Ramos (cell line): Measurements from ENCODE around the gene BAG2.

Experiments used
- in situ Hi-C: fragments of 300-500 bp; cut with MboI; formaldehyde crosslinking; loops from one replicate; pipeline ENCODE4 v1.14.3; 2022; ENCODE audit warnings: low sequenced_read_pairs; ENCODE audit not compliant: unreplicated experiment

The BAG2 gene

DNA sequence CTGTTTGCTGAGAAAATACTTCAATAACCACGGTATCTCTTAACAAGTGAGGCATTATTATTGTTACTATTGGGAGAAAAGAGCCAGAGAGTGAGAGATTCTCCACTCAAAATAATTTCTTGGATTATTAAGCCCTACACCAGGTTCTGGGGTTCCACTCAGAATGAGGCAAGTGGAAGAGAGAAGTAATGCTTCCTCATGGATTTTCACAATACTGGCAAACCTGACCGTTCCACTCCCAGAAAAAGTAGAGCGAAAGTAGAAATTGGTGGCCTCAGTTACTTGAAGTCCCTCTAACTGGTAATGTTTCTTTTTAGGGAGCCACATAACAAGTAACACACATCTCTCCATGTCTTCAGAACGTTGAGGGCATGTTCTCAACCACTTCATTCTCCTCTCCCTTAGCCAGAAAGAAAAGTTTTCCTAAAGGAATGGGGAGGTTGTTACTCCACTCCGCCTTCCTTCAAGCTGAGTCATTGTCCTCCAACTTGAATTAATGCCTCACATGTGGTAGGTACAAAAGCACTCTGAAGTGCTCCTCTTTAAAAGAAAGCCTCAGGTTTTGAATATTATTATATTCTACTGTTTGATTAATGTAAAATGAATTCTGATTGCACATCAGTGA, 1.9 kb downstream of the BAG2 start:
- in situ Hi-C loops = no loop called here

DNA sequence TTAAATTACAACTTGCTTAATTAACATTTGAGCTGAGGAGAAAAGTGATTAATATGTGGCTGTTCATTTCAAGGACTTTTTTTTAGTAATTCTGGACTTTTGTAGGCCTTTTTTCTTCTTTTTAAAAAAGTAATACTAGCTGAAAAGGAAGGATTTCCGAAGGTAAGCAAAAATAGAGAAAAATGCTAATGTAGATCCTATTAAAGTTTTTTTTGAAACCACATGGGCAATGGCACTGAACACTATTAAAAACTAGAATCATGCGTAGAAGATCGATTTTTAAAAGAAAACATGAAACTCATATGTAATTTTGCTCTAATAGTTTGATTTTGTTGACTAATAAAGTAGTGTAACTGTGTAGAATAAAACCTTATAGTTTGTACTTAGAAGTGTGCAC, 2.4 kb downstream of the BAG2 start:
- in situ Hi-C loops = no loop called here

DNA sequence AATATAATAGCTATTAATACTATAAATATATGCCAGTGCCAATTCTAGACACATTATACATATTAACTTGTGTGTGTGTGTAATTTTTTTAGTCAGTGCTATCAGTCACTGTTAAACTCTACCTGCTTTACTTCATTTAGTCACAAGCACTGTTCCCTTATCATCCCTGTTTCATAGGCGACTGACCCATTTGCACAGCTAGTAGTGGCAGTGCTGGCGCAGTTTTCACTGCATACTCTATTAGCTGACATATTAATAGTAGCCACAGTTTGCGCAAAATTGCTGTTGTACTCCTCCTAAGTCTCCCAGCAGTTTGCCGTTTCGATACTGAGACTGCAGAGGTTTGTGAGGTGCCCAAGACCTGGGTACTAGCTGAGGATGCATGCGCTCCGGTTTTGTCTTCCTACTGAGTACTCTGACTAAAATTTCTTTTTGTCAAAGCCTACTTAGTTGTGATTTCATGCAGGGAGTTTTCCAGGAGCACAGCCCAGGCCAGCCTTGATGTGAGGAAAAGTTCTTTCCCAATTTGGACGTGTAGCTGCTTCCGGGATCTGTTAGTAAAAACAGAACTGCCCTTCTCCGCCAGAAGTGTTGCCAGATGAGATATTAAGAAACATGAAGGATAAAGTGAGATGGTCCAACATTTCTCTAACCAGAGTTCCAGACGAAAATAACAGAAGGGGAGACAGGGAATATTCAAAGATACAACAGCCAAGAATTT, 5.6 kb downstream of the BAG2 start:
- in situ Hi-C loops = no loop called here

DNA sequence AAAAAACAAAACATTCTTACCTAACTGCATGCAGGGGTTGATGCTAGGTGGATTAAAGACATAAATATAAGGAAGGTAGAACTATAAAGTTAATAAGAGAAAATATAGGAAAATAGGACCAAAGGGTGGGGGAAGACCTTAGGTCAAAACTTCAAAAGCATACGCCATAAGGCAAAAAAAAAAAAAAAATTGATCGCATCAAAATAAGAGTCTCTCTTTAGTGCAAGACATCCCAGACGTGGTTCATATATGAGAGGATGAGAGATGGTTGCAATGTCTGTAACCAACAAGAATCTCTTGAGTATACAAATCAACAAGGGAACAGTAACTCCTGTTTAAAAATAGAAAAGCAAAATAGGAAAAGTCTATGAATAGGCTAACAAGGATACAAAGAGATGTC, 8.5 kb downstream of the BAG2 start:
- in situ Hi-C loops = no loop called here

DNA sequence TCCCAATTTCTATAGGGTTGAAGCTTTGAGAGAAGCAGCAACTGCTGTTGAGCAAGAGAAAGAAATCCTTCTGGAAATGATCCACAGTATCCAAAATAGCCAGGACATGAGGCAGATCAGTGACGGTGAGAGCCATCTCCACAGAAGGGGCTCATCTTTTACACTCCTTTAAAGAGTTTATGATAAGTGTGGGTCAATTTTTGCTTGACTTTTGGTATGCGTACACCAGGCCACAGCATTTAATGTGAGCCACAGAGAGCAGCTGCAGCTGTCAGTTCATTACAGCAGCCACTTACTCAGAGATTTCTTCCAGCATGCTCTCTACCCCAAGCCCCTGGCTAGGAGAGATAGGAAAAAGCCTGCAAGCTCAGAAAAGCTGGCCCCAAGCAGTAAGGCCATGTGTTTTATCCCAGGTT, 9.9 kb downstream of the BAG2 start:
- in situ Hi-C loops = no loop called here

DNA sequence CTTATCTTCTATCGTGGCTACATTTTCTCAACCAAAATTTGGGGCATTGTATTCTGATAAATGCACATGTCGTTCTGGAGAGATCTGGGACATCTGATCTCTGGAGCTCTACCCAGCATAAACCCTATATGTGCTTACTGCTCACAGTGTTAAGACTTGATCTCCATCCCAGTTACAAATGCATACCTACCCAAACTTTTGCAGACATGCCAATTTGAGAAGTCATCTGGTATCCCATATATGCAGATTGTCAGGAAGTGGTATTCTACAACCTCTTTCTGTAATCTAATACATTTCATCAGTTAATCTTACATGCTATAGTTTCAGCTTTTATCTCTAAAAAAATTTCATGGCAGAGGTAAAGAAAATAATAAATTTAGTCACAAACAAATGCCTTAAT, 11.2 kb downstream of the BAG2 start:
- in situ Hi-C loops = no loop called here

DNA sequence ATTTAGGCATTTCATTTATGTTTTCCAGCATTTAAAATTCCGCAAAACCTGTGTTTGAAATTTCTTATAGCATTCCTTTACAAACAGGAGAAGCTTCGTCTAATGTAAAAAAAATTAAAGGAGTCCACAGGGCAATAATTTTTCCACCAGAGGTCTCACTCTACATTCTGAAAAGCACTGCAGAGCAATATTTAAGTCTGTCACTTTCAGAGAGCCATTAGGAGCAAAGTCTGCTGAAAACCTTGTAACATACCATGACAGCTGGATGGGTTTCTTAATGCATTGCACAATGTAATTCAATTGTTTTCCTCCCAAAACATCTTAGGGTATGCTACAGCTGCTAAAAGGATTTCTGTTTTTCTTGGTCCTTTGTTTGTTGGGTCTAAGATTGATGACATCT, 18.0 kb downstream of the BAG2 start:
- in situ Hi-C loops = no loop called here

DNA sequence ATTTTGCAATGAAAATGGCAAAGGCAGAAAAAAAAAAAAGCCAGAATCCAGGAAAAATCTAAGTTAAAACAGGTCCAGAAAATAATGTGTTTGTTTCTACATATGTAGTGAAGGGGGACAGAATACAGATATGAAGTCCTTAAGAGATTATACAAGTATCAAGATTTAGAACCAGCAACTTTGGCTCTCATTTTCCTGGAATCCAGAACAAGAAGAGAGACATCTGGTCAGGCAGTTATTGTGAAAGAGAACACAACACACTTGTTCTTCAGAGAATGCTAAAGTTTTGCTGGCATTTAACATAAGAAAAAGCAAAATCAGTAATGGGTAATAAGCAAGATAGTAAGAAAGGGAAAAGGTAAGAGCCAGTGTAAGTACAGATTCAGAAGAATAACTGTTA, 21.1 kb downstream of the BAG2 start:
- in situ Hi-C loops = no loop called here

DNA sequence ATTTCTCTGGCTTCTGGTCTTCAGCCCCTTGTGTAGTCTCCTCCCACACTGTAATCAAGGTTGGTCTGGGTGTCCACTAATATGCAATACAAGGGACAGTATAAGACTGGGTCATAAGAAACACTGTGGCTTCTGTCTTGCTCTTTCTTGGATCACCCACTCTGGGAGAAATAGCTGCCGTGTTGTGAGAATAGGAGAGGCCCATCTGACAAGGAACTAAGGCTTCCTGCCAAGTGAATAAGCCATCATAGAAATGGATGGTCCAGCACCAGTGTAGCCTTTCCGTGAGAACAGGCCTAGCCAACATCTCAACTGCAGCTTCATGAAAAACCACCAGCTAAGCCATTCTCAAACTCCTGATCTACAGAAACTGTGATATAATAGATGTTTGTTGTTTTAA, 23.3 kb downstream of the BAG2 start:
- in situ Hi-C loops = no loop called here

DNA sequence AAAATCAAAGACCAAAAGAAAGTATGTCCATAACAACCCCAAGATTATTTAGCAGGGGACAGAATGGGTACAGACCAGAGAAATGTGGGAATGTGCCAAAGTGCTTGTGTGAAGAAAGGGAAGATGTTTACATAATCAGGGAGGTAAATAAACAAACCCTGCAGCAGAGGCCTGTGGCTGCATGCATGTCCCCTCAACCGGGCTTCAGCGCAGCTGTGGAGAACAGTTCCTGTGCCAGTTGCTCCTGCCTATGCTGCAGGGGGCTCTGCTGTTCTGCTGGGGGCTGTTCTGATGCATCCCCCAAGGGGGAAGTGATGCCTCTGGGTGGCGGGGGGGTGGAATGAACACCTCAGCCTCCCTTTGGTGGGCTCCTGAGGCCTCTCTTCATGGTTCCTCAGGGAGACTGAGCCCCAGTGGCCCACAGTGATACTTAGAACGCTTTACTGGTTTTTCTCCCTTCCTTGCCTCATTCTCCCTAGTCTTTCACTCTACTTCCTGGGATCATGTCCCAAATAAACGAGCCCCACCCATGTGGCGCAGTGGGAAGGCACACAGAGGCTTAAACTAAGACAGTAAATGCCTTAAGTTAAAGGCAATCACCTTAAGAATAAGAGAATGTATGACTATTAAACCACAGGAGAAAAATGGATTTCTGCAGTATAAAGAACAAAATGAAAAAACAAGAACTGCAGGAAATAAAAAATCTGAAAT, 27.0 kb downstream of the BAG2 start:
- in situ Hi-C loops = no loop called here

DNA sequence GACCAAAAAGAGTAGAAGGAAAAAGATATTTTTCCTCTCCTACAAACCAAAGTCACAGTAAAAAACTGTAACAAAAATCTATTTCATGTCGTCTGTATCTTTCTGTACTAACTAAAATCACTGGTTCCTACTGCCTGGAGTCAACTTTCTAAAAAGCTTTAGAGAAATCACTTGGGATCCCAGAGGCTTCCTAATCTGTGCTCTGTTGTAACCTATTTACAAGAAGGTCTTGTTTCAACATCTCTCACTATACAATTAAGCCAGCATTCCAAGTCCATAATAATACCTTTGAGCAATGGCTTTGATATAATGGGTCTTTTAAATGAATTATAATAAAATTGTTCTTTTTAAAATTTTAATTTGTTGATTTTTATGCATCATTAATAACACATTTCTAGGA, 29.6 kb downstream of the BAG2 start:
- in situ Hi-C loops = no loop called here

DNA sequence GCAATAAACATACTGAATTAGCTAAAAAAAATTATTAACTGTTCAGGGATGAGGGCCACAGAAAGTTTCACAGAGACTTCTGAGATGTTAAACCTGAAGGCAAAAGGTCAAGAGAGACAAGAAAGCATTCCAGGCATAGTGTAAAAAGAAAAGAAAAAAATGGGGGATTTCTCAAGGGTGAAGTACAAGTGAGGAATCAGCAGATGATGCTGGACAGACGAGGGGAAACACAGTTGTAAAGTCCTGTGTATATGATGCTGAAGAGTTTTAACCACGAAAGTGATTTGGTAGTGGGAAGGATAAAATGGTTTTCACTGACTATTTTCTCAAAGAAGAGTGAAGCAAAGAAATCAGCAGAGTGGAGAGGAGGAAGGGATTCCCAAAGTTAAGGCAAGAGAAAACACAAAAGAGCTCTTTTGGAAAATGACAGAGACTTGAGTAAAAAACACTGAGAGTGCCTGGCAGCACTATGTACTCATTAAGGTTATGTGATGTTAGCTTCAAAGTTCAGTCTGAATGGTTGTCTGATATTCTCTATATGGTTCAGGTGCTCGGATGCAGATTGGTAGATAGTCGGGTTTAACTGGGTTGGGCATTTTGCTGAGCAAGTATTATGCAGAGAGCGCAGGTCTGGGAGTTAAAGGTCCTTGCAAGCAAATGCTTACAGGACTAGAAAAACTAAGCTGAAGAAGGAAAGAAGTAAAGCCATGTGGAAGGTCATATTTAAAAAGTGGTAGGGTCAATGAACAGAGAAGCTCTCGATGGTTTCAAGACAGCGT, 33.6 kb downstream of the BAG2 start:
- in situ Hi-C loops = no loop called here

DNA sequence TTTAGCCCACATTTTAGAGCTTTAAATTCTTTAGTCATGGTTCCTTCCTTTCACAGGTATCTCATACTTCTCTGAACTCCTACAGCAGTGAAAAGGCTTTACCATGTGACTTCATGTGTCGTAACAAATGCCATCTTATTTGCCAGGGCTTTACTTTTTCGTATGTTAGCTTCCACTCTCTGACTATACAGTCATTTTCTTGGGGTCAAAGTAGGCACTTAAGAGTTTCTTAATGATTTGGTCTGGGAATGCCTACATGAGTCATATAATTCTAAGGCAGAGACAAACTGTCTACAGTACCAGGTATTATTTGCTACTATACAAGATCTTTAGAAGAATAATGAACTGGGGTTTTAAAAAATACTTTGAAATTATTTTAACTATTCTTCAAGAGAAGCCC, 35.0 kb downstream of the BAG2 start:
- in situ Hi-C loops = no loop called here

DNA sequence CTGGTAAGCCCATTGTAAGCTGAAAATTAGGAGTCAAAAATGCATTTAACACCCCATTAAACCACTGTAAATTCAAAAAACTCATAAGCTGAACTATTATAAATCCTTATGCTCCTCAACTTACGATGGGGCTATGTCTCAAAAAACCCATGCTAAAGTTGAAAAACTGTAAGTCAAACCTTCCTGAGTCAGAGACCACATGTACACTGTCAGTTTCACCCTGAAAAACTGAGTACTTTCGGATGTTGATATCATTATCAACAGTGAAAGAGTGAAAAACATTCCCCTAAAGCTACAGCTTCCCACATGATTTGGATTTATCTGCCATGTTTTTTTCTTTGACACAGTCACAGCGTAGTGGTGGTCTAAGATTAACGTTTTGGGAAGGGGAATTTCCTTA, 35.7 kb downstream of the BAG2 start:
- in situ Hi-C loops = no loop called here

DNA sequence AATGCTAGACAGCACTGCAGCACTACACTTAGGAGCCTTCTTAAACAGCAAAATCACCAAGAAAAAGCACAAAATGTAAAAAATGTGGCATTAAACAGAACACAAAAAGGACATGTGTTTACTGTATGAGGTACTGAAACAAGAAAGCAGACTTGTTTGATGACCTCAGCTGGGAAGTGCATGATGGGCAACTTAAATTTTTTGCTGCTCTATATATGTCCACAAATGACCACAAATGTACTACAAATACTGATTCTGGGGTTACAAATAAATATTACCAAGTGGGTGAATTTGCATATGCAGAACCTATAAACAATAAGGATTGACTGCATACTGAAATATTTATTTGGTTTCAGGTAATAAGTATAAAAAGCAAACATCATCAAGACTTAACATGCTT, 36.9 kb downstream of the BAG2 start:
- in situ Hi-C loops = no loop called here

DNA sequence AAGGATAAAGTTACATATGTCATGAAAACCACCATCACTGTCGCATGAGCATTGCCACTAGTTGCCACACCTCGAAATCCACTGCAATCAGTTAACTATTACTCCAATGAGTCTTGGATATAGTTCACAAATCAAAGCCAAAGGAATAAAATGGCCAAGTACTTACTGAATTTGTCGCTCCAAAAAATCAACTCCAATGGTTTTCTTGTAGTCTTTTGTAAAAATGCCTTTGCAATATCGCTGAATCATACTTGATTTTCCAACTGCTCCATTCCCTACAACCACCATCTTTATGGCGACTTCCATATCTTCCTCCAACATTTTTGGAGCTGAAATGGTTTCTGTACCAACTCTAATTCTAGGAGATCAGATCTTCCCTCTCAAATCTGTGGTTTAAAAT, 37.9 kb downstream of the BAG2 start:
- in situ Hi-C loops = no loop called here

DNA sequence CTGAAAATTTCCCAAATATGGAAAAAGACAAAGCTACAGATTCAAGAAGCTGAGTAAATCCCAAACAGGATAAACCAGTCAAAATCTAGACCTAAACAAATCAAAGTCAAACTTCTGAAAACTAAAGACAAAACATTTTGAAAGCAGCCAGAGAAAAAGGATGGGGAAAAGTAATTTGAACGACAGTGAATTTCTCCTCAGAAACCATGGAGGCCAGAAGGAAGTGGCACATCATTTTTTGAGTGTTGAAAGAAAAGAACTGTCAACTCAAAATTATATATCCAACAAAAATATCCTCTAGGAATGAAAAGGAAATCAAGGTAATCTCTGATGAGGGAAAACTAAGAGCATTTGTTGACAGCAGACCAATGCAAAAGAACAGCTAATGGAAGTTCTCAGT, 43.1 kb downstream of the BAG2 start:
- in situ Hi-C loops = no loop called here

DNA sequence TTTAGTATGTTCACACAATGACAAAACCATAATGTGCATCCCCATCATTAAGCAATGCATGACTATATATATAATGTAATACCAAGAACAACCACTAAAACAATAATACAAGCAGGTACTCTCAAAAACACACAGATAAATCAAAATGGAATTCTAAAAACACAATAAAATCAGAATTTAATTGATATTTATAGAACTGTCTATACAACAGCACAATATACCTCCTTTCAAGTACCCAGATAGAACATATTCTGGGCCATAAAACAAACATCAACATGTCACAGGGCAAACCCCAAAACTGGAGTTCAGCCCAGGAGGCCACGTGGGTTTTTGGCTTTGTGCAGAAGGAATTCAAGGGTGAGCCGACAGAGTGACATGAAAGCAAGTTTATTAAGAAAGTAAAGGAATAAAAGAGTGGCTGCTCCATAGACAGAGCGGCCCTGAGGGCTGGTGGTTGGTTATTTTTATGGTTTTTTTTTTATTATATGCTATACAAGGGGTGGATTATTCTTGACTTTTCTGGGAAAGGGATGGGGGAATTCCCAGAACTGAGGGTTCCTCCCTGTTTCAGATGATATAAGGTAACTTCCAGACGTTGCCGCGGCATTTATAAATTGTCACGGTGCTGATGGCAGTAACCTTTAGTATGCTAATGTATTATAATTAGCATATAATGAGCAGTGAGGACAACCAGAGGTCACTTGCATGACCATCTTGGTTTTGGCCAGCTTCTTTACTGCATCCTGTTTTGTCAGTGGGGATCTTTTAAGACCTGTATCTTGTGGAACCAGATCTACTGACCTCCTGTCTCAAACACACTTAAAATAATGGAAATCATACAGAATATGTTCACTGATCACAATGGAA, 44.3 kb downstream of the BAG2 start:
- in situ Hi-C loops = no loop called here

DNA sequence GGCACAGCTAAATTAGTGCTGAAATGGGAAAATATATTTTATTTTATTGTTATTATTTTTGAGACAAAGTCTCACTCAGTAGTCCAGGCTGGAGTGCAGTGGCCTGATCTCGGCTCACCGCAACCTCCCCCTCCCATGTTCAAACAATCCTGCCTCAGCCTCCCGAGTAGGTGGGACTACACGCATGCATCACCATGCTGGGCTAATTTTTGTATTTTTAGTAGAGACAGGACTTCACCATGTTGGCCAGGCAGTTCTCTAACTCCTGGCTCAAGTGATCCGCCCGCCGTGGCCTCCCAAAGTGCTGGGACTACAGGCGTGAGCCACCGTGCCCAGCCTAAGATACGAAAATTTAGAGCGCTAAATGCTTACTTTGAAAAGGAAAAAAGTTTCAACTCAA, 45.1 kb downstream of the BAG2 start:
- in situ Hi-C loops = no loop called here

DNA sequence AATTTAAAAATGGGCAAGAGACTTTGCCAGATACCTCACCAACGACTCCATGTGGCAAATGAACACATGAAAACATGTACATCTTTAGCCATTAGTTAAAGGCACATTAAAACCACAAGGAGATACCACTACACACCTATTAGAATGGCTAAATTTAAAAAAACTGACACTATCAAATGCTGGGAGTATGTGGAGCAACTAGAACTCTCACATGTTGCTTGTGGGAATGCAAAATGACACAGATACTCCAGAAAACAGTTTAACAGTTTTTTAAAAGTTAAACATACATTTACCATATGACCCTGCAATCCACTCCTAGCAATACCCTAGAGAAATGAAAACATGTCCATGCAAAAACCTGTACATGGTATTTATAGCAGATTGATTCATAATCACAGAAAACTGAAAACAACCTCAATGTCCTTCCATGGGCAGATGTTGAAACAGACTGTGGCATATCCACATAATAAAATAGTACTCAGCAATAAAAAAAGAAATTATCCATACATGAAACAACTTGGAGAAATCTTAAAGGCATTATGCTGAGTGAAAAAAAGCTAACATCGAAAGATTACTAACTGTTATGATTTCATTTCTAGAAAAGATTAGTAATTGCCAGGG, 48.1 kb downstream of the BAG2 start:
- in situ Hi-C loops = no loop called here
